ENCODE data around the gene PLA2R1. TPM values are rescaled to one million over a fixed set of nuclear protein-coding genes. Genes with fewer than 3 reads are reported as not detected.

The PLA2R1 gene
- polyA plus RNA-seq, 1 donor from 2014 or later, result 0.69 TPM

DNA sequence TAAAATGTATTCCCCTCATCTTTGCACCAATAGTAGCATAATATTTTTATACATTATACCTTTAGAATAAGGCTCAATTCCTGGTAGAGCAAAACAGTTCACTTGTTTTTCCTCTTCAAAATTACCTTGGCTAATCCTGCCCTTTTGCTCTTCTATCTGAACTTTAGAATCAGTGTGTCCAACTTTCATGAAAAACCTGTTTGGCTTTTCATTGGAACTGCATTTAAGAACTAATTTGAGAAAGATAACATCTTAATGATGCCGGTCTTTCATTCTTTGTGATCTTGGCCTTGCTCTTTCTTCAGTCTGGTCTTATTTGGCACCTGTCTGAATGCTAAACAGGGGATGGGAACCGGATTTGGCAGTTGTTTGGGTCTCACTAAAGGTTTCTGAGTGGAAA, 151.5 kb downstream of the PLA2R1 start:
- TF ChIP-seq SMC3 (conservative IDR thresholded peaks at IDR 0.05; ENCODE audit: poor library complexity) (no peak), POLR2AphosphoS5 (IDR thresholded peaks at IDR 0.05) (no peak), EZH2 (IDR thresholded peaks at IDR 0.05; ENCODE audit: borderline replicate concordance, insufficient read depth, low read length, poor library complexity, severe bottlenecking) (no peak)
- TF ChIP-seq, protein P1, sequence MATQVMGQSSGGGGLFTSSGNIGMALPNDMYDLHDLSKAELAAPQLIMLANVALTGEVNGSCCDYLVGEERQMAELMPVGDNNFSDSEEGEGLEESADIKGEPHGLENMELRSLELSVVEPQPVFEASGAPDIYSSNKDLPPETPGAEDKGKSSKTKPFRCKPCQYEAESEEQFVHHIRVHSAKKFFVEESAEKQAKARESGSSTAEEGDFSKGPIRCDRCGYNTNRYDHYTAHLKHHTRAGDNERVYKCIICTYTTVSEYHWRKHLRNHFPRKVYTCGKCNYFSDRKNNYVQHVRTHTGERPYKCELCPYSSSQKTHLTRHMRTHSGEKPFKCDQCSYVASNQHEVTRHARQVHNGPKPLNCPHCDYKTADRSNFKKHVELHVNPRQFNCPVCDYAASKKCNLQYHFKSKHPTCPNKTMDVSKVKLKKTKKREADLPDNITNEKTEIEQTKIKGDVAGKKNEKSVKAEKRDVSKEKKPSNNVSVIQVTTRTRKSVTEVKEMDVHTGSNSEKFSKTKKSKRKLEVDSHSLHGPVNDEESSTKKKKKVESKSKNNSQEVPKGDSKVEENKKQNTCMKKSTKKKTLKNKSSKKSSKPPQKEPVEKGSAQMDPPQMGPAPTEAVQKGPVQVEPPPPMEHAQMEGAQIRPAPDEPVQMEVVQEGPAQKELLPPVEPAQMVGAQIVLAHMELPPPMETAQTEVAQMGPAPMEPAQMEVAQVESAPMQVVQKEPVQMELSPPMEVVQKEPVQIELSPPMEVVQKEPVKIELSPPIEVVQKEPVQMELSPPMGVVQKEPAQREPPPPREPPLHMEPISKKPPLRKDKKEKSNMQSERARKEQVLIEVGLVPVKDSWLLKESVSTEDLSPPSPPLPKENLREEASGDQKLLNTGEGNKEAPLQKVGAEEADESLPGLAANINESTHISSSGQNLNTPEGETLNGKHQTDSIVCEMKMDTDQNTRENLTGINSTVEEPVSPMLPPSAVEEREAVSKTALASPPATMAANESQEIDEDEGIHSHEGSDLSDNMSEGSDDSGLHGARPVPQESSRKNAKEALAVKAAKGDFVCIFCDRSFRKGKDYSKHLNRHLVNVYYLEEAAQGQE (IDR thresholded peaks at IDR 0.05; ENCODE audit: borderline replicate concordance), result no peak
- Histone ChIP-seq H3K4me2 (ENCODE audit: low read length) (no peak overlapping the region), H2AFZ (ENCODE audit: low read depth, low read length) (no peak overlapping the region)

DNA sequence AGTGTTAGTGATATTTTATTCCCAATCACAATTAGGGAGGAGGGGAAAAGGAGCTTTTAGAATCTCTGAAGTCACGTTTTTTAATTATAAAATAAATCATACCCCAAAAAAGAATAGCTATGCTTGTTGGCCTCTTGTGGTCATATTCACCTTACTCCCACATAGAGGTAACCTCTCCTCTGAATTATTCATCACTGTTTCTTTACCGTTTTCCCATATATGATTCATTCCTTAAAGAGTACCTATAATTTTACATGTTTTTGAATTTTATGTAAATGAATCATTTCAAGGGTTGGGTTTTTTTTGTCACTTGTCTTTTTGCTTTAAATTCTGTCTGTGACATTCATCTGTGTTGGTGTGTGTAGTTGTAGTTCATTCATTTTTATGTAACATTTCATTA, 153.8 kb downstream of the PLA2R1 start:
- peaks cover 22% of the 10 kb centered on the region for H3K27me3 ChIP-seq (ENCODE audit: insufficient read depth, low read depth, low read length)
- no peak overlapping the region for H3K4me3 ChIP-seq (ENCODE audit: low read length)
- H3K9ac ChIP-seq (ENCODE audit: low read length), result no peak overlapping the region
- H3K36me3 ChIP-seq (ENCODE audit: insufficient read depth, low read length), result no peaks in the 10 kb centered on the region
- no peaks in the 10 kb centered on the region for H3F3A ChIP-seq (ENCODE audit: insufficient read depth, low read length, poor library complexity, severe bottlenecking)
- H3K9me2 ChIP-seq (ENCODE audit: insufficient read depth, low read length), result no peaks in the 10 kb centered on the region
- no peak overlapping the region for H3K27ac ChIP-seq (ENCODE audit: low read length)
- no peaks in the 10 kb centered on the region for H3K9me3 ChIP-seq (ENCODE audit: low read length)
- no peaks in the 10 kb centered on the region for H3K79me2 ChIP-seq (replicated peaks; ENCODE audit: insufficient read depth, low read length)
- H3K4me2 ChIP-seq (ENCODE audit: low read length), result no peak overlapping the region
- TF ChIP-seq TAF1 (IDR thresholded peaks at IDR 0.05; ENCODE audit: low read depth), result no peak
- TF ChIP-seq RAD21 (conservative IDR thresholded peaks at IDR 0.05), result no peak
- TF ChIP-seq EZH2 (IDR thresholded peaks at IDR 0.05; ENCODE audit: borderline replicate concordance, insufficient read depth, low read length, poor library complexity, severe bottlenecking), result no peak
- no peak for TF ChIP-seq MXI1 (conservative IDR thresholded peaks at IDR 0.05; ENCODE audit: poor library complexity, severe bottlenecking)
- no peak for TF ChIP-seq EP300 (conservative IDR thresholded peaks at IDR 0.05; ENCODE audit: poor library complexity, severe bottlenecking)
- TF ChIP-seq, protein P1 (IDR thresholded peaks at IDR 0.05; ENCODE audit: borderline replicate concordance), result no peak
- TF ChIP-seq SMC3 (conservative IDR thresholded peaks at IDR 0.05; ENCODE audit: poor library complexity), result no peak
- no peak for TF ChIP-seq CTCF (IDR thresholded peaks at IDR 0.05; ENCODE audit: poor library complexity, severe bottlenecking)
- TF ChIP-seq POLR2AphosphoS5 (IDR thresholded peaks at IDR 0.05), result no peak
- H2AFZ ChIP-seq (ENCODE audit: low read depth, low read length), result no peak overlapping the region
- no peaks in the 10 kb centered on the region for H4K20me1 ChIP-seq (ENCODE audit: insufficient read depth)

More for the DNA sequence above, 151.5 kb downstream of the PLA2R1 start:
- H3F3A ChIP-seq (ENCODE audit: insufficient read depth, low read length, poor library complexity, severe bottlenecking), result no peaks in the 10 kb centered on the region
- H3K9me3 ChIP-seq (ENCODE audit: low read length), result no peaks in the 10 kb centered on the region
- H3K79me2 ChIP-seq (replicated peaks; ENCODE audit: insufficient read depth, low read length), result no peaks in the 10 kb centered on the region
- no peak overlapping the region for H3K4me3 ChIP-seq (ENCODE audit: low read length)
- no peaks in the 10 kb centered on the region for H3K36me3 ChIP-seq (ENCODE audit: insufficient read depth, low read length)
- no peaks in the 10 kb centered on the region for H3K9me2 ChIP-seq (ENCODE audit: insufficient read depth, low read length)
- no peaks in the 10 kb centered on the region for H3K27me3 ChIP-seq (ENCODE audit: insufficient read depth, low read depth, low read length)
- H3K9ac ChIP-seq (ENCODE audit: low read length), result no peak overlapping the region
- no peaks in the 10 kb centered on the region for H4K20me1 ChIP-seq (ENCODE audit: insufficient read depth)
- H3K27ac ChIP-seq (ENCODE audit: low read length), result no peak overlapping the region

Data from neural cell (in vitro differentiated cells).